HG02588 (cell line): ENCODE results near the gene CFD.

ENCODE experiments used
- ATAC-seq: cut with Tn5 transposase; IDR thresholded peaks from one replicate; pipeline ENCODE4 v1.9.1; 2021; ENCODE audit warnings: mild to moderate bottlenecking, moderate library complexity; ENCODE audit not compliant: unreplicated experiment

The CFD gene

DNA sequence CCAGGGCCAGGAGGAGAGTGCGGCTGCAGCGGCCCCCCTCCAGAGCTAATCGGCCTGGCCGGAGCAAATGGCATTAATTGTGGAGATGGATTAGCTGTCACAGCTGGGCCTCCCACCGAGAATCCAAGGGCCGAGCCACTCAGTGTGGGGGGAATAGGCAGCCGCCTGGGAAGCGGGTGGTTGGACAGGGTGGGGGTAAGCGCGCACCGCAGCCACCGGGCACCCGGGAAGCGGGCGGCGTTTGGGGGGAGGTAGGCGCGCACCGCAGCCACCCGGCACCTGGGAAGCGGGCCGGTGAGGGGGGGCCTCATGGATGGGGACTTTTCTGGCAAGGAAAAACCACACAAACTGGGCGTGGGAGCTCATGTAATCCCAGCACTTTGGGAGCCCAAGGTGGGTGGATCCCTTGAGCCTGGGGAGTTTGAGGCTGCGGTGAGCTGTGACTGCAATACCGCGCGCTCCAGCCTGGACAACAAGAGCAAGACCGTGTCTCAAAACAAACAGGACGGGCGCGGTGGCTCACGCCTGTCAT lies 43.9 kb downstream of the CFD start:
- ATAC-seq: no peak

DNA sequence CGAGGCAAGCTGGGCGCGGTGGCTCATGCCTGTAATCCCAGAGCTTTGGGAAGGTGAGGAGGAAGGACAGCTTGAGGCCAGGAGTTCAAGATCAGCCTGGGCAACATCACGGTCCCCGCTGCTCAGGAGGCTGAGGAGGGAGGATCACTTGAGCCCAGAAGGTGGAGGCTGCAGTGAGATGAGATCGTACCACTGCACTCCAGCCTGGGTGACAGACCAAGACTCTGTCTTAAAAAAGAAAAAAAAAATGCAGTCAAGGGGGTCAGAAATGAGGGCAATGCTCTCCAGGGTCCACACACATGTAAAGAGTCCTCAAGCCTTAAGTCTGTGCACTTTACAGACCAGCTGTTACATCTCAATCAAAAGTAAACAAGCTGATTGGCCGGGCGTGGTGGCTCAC lies 45.1 kb downstream of the CFD start:
- no peak for ATAC-seq

DNA sequence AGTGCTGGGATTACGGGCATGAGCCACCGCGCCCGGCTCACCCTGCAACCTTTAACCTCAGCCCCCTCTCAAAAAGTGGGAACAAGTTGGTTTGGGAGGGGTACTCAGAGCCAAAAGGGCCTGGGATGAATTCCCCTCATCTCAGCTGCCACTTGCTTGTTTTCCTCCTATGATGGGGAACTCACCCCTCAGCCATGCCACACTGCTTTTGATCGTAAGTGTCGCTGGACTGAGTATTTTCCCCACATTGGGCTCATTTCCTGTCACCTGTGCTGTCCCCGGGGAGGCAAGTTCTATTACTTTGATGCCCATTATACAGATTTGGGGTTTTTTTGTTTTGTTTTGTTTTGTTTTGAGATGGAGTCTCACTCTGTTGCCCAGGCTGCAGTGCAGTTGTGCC lies 47.0 kb downstream of the CFD start:
- ATAC-seq: no peak

DNA sequence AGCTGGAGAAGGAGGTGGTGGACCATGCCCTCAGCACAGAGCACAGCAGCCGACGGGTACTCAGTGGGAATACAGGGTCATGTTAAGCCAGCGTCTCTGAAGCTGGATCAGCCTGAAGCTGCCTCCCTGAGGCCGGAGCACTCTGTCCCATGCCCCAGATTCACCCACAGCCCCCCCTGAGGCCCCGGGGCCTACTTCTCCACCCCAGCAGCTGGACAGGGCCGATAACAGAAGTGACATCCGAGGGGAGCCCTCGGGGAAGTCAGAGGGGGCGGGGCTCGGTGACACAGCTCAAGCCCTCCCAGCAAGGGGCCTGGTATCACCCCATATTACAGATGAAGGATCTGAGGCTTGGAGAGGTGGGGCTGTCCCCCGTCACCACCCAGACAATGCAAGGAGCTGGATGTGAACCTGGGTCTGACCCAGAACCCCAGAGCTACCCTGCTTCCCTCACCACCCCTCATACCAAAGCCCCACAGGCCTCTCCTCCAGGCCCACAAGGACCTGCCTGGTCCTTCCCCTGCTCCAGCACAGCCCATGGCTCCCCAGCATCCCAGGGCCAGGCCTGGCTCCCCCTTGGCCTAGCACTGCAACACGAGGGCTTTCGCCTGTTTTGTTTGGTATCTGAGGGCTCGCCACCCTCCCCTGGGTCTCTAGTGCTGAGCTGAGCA lies 47.9 kb downstream of the CFD start:
- ATAC-seq: no peak

DNA sequence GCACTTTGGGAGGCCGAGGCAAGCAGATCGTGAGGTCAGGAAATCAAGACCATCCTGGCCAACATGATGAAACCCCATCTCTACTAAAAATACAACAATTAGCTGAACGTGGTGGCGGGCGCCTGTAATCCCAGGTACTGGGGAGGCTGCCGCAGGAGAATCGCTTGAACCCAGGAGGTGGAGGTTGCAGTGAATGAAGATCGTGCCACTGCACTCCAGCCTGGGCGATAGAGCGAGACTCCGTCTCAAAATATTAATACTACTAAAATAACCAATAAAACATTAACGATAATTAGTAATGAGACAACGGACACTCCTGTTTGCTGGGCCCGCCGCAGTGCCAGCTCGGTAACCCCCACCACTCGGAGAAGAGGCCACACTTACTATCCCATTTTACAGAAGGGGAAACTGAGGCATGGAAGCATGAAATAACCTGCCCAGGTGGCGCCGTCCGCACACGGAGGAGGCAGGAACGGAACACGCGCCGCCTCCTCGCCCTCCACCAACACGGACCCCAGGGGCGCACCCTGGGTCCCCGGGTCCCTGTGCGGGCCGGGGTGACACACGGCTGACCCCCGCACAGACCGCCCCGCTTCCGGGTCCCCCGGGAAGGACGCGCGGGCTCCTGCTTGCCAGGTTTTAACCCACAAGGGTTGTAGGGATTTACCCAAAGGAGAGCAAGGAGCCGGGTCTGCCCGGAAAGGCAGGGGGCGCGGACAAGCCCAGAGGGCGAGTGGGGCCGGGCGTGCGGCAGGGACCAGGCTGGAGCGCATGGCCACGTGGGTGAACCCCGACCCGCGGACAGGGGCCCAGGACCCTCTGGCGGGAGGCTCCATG lies 52.0 kb downstream of the CFD start:
- no peak for ATAC-seq

DNA sequence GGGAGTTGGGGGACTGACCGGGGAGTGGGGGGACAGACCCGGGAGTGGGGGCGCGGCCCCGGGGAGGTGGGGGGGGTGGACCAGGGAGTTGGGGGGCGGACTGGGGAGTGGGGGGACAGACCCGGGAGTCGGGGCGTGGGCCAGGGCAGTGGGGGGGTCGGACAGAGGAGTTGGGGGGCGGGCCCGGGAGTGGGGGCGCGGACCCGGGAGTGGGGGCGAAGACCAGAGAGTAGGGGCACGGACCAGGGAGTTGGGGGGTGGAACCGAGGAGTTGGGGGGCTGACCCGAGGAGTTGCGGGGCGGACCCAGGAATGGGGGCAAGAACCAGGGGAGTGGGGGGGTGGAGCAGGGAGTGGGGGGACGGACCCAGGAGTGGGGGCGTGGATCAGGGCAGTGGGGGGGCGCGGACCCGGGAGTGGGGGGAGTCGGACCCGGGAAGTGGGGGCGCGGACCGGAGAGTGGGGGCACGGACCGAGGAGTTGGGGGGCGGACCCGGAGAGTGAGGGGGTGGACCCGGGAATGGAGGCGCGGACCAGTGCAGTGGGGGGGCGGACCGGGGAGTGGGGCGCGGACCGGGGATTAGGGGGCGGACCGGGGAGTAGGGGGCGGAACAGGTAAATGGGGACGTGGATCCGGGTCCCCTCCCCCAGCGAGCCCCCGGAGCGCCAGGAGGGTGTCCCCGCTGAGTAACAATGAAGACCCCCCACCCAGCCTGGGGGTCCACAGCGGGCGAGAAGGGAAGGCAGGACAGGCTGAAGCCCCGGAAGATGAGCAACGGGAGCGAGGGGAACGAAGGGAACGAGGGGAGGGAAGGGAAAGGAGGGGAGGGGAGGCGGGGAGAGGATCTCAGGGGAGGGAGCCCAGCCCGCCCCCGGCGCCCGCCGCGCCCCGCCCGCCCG lies 53.0 kb downstream of the CFD start:
- no peak for ATAC-seq
